OCI-LY1 (cell line): ENCODE results near the gene DHCR7.

Source experiments
- EZH2 ChIP-seq: fragments of 200-600 bp; sonication (generic), shearing (Covaris generic); IDR thresholded peaks from 2 replicates; pipeline ENCODE4 v1.8.0; 2017; ENCODE audit warnings: borderline replicate concordance, mixed run types, mild to moderate bottlenecking, antibody characterized with exemption, low read length, moderate library complexity, mixed read lengths
- TF ChIP-seq, protein P1 (sequence below): fragments of 200-600 bp; sonication (generic), shearing (Covaris generic); IDR thresholded peaks from 2 replicates; pipeline ENCODE4 v1.5.1; 2017; ENCODE audit warnings: mild to moderate bottlenecking, antibody characterized with exemption, low read length, moderate library complexity, mixed read lengths

DNA sequence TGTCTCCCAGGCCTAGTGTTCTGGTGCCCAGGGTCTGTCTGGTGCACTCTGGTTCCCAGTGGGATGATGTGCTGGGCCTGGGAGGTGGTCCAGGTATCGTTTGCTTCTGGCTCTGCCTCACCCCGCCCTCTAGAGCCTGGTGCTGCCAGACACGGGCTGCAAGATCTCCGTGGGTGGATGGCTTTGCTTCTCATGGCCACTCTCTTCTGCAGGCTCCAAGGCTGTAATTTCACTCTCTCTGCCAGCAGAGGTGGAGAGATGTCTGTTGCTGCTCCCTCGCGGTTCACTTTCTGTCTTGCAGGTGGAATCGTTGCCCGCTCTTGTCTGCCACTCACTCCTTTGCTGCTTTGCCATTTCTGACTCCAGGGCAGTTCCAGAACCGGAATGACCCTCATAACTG is 18.2 kb upstream of the DHCR7 start:
- TF ChIP-seq, protein P1, sequence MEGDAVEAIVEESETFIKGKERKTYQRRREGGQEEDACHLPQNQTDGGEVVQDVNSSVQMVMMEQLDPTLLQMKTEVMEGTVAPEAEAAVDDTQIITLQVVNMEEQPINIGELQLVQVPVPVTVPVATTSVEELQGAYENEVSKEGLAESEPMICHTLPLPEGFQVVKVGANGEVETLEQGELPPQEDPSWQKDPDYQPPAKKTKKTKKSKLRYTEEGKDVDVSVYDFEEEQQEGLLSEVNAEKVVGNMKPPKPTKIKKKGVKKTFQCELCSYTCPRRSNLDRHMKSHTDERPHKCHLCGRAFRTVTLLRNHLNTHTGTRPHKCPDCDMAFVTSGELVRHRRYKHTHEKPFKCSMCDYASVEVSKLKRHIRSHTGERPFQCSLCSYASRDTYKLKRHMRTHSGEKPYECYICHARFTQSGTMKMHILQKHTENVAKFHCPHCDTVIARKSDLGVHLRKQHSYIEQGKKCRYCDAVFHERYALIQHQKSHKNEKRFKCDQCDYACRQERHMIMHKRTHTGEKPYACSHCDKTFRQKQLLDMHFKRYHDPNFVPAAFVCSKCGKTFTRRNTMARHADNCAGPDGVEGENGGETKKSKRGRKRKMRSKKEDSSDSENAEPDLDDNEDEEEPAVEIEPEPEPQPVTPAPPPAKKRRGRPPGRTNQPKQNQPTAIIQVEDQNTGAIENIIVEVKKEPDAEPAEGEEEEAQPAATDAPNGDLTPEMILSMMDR: no peak
- no peak for TF ChIP-seq EZH2
